22Rv1 (cell line): Measurements from ENCODE around the gene TEX26.

Experiments
- ZFX ChIP-seq: fragments of 450-650 bp; IDR thresholded peaks from 2 replicates; pipeline ENCODE4 v1.6.1; 2017; ENCODE audit warnings: antibody characterized with exemption, borderline replicate concordance
- TF ChIP-seq, protein P1 (sequence below): fragments of 450-650 bp; IDR thresholded peaks from 2 replicates; pipeline ENCODE4 v1.5.1; 2017; ENCODE audit warnings: mild to moderate bottlenecking

DNA sequence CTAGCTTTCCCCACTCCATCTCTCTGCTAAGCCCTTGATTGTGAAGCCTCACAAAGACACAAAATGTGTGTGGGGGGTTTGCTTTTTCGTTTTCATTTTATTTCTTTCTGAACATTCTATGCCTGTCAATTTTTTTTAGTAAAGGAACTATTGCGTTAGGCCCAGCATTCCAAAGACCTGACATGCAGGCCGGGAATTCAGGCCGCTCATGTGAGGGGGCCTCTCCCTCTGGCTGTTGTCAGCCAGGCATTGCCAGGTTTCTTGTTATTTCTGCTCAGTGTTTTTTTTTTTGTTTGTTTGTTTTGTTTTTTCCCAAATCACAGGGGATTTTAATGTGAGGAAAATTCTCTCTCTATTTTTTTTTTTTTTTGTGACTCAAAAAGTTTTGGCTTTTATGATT is 36.7 kb upstream of the TEX26 start:
- TF ChIP-seq, protein P1, sequence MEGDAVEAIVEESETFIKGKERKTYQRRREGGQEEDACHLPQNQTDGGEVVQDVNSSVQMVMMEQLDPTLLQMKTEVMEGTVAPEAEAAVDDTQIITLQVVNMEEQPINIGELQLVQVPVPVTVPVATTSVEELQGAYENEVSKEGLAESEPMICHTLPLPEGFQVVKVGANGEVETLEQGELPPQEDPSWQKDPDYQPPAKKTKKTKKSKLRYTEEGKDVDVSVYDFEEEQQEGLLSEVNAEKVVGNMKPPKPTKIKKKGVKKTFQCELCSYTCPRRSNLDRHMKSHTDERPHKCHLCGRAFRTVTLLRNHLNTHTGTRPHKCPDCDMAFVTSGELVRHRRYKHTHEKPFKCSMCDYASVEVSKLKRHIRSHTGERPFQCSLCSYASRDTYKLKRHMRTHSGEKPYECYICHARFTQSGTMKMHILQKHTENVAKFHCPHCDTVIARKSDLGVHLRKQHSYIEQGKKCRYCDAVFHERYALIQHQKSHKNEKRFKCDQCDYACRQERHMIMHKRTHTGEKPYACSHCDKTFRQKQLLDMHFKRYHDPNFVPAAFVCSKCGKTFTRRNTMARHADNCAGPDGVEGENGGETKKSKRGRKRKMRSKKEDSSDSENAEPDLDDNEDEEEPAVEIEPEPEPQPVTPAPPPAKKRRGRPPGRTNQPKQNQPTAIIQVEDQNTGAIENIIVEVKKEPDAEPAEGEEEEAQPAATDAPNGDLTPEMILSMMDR = no peak
- TF ChIP-seq ZFX = no peak
